GM12878 (cell line): ENCODE results near the gene BRAT1. TPM values are rescaled to one million over a fixed set of nuclear protein-coding genes. Genes with fewer than 3 reads are reported as not detected.

Experiments
- ATAC-seq: fragments of 200-7000 bp; cut with Tn5 transposase; 3 replicates; pipeline ENCODE4 v1.9.1; 2020; ENCODE audit warnings: mild to moderate bottlenecking, moderate library complexity
- BruUV-seq: library from RNA; stranded (reverse); fragments of 400-500 nt; replicated peaks from 2 replicates; lab custom pipeline; 2021; lab: Mats Ljungman, UMichigan
- CTCF ChIA-PET: fragments of 300-600 bp; sonication (Branson Sonifier 250); formaldehyde crosslinking; extraction: SDS; loops from one replicate; lab custom pipeline; 2021; ENCODE audit warnings: inconsistent platforms; lab: Yijun Ruan, JAX
- POLR2A ChIA-PET: fragments of 350-600 bp; formaldehyde crosslinking; extraction: SDS; loops from one replicate; lab custom pipeline; 2021; ENCODE audit warnings: inconsistent platforms; lab: Charles Lee
- RAD21 ChIA-PET: fragments of 300-600 bp; sonication (Branson Sonifier 250); formaldehyde crosslinking; loops from one replicate; lab custom pipeline; 2023; ENCODE audit warnings: antibody characterized with exemption; ENCODE audit not compliant: unreplicated experiment; lab: Charles Lee
- SMC1A ChIA-PET: fragments of 300-600 bp; sonication (Branson Sonifier 250); formaldehyde crosslinking; loops from one replicate; lab custom pipeline; 2023; ENCODE audit not compliant: unreplicated experiment, uncharacterized antibody; lab: Charles Lee
- DNase-seq: peaks from one replicate; pipeline ENCODE4 v3.0.0-alpha.2; 2011; ENCODE audit warnings: low read depth, low spot score
- FAIRE-seq: peaks from 3 replicates; lab custom pipeline; 2011; peaks lifted over from hg19 to GRCh38; lab: Jason Lieb, UNC
- H2AFZ ChIP-seq: 2 replicates; pipeline ENCODE4 v1.6.0; 2011; ENCODE audit warnings: low read depth, low read length, control low read depth; ENCODE audit not compliant: control insufficient read depth
- H3K27ac ChIP-seq: 2 replicates; pipeline ENCODE4 v1.5.1; 2011; ENCODE audit warnings: control low read depth; ENCODE audit not compliant: control insufficient read depth, insufficient read depth
- H3K27me3 ChIP-seq, 2 experiments: replicated peaks in 1 of 2; 2 replicates each; pipeline versions ENCODE4 v1.6.0 to v1.6.1; 2011; ENCODE audit warnings: low read length in 1 of 2; ENCODE audit not compliant: control insufficient read depth in 2 of 2, insufficient read depth in 2 of 2
- H3K36me3 ChIP-seq, 2 experiments: 2 replicates each; pipeline ENCODE4 v1.5.1; 2011; ENCODE audit warnings: low read length in 1 of 2; ENCODE audit not compliant: control insufficient read depth in 2 of 2, insufficient read depth in 2 of 2
- H3K4me1 ChIP-seq: 2 replicates; pipeline ENCODE4 v1.6.1; 2011; ENCODE audit warnings: mild to moderate bottlenecking, low read length, moderate library complexity, mixed read lengths; ENCODE audit not compliant: control insufficient read depth, insufficient read depth
- H3K4me2 ChIP-seq: 2 replicates; pipeline ENCODE4 v1.6.0; 2011; ENCODE audit warnings: control low read depth; ENCODE audit not compliant: control insufficient read depth, insufficient read depth
- H3K4me3 ChIP-seq: fragments of 200-600 bp; sonication (generic); 2 replicates; pipeline ENCODE4 v1.5.1; 2016
- H3K79me2 ChIP-seq: 2 replicates; pipeline ENCODE4 v1.6.0; 2011; ENCODE audit warnings: low read length; ENCODE audit not compliant: control insufficient read depth, insufficient read depth
- H3K9ac ChIP-seq: 2 replicates; pipeline ENCODE4 v1.8.0; 2011; ENCODE audit warnings: low read length, control low read depth, mixed read lengths; ENCODE audit not compliant: control insufficient read depth, insufficient read depth
- H3K9me3 ChIP-seq: replicated peaks from 3 replicates; pipeline ENCODE4 v1.5.1; 2011; ENCODE audit warnings: mild to moderate bottlenecking, low read length; ENCODE audit not compliant: control insufficient read depth, insufficient read depth
- H4K20me1 ChIP-seq: 2 replicates; pipeline ENCODE4 v1.6.0; 2011; ENCODE audit not compliant: control insufficient read depth, insufficient read depth
- ATF2 ChIP-seq: IDR thresholded peaks from 2 replicates; pipeline ENCODE4 v1.6.1; 2012; ENCODE audit warnings: low read length, inconsistent platforms
- E2F8 ChIP-seq: fragments of 450-650 bp; IDR thresholded peaks from 2 replicates; pipeline ENCODE4 v1.6.1; 2018; ENCODE audit warnings: mild to moderate bottlenecking, low read depth, moderate library complexity; ENCODE audit not compliant: partially characterized antibody
- FOS ChIP-seq: IDR thresholded peaks from 3 replicates; pipeline ENCODE4 v1.6.1; 2011; ENCODE audit warnings: borderline replicate concordance; ENCODE audit not compliant: insufficient read length; ENCODE audit errors: extremely low read depth
- MLLT1 ChIP-seq: fragments of 450-650 bp; IDR thresholded peaks from 2 replicates; pipeline ENCODE4 v1.6.1; 2016; ENCODE audit warnings: mild to moderate bottlenecking
- MYB ChIP-seq: fragments of 150-350 bp; IDR thresholded peaks from 2 replicates; pipeline ENCODE4 v1.6.1; 2014; ENCODE audit warnings: mild to moderate bottlenecking, low read depth, low read length, borderline replicate concordance
- PML ChIP-seq: IDR thresholded peaks from 2 replicates; pipeline ENCODE4 v1.6.1; 2012; ENCODE audit warnings: low read length, inconsistent platforms
- POLR2AphosphoS2 ChIP-seq: IDR thresholded peaks from 2 replicates; pipeline ENCODE4 v1.6.1; 2011; ENCODE audit warnings: low read depth, mild to moderate bottlenecking, low read length, improper control_type of control experiment, moderate library complexity
- RCOR1 ChIP-seq: conservative IDR thresholded peaks from 2 replicates; pipeline ENCODE4 v1.6.1; 2012; ENCODE audit warnings: low read depth, low read length, improper control_type of control experiment
- TCF3 ChIP-seq: IDR thresholded peaks from 2 replicates; pipeline ENCODE4 v1.6.1; 2012; ENCODE audit warnings: low read depth, mild to moderate bottlenecking, low read length, borderline replicate concordance; ENCODE audit not compliant: insufficient read depth
- ZBED1 ChIP-seq: IDR thresholded peaks from 2 replicates; pipeline ENCODE4 v1.6.1; 2016; ENCODE audit warnings: borderline replicate concordance
- ZBTB40 ChIP-seq: fragments of 450-650 bp; IDR thresholded peaks from 2 replicates; pipeline ENCODE4 v1.6.1; 2016; ENCODE audit warnings: mild to moderate bottlenecking, moderate library complexity, borderline replicate concordance
- ZNF207 ChIP-seq: fragments of 450-650 bp; IDR thresholded peaks from 2 replicates; pipeline ENCODE4 v1.6.1; 2014; ENCODE audit warnings: antibody characterized with exemption, mild to moderate bottlenecking, borderline replicate concordance
- WGBS: methylation state at CpG from one replicate; pipeline ENCODE4 v1.1.6; 2016; ENCODE audit warnings: low lambda C conversion rate; ENCODE audit not compliant: insufficient replicate concordance, insufficient coverage; ENCODE audit errors: missing lambda C conversion rate; 5-methylcytosine and 5-hydroxymethylcytosine counted together
- in situ Hi-C: fragments of 300-500 bp; cut with MboI; formaldehyde crosslinking; loops from 9 replicates; pipeline ENCODE4 v1.14.3; 2018; ENCODE audit warnings: mixed read lengths
- intact Hi-C: fragments of 100-400 bp; cut with micrococcal nuclease; formaldehyde crosslinking; loops from one replicate; pipeline ENCODE4 v1.14.2; 2022; ENCODE audit not compliant: unreplicated experiment
- polyA plus RNA-seq, 11 experiments: library from polyadenylated mRNA; depleted of rRNA in 4 of 11; unstranded in 6 of 11; stranded (reverse) in 5 of 11; fragments of >200 nt; fragmentation: Nextera tagmentation in 4 of 11; fragmentation: Illumina TruSeq in 1 of 11; extraction: Ambion mirVana in 4 of 11; extraction: Trizol in 1 of 11; gene quantifications; 1 replicate in 1 of 11; 2 replicates in 10 of 11; pipeline versions ENCODE4 v1.2.1 to v1.2.3, GENCODE V29; 2011 to 2016; ENCODE audit warnings: inconsistent platforms in 2 of 11, missing spikeins in 2 of 11, low read depth in 1 of 11
- total RNA-seq, 4 experiments: library from RNA; depleted of rRNA in 3 of 4; stranded (reverse); fragments of >200 nt in 3 of 4; fragmentation: Illumina TruSeq in 1 of 4; extraction: Trizol in 1 of 4; gene quantifications; 2 replicates each; pipeline versions ENCODE4 v1.2.1 to v1.2.3, GENCODE V29; 2013 to 2021

Gene BRAT1
- total and polyA plus RNA-seq, 10 of the 15 experiments (the other 5 are each of a cell fraction or from before 2014, with no cell fraction given): 0.13 to 53.3 (median 16.0) TPM

GRCh38 chr7:2602406-2603043, 47.2 kb upstream of the BRAT1 start (continued):
- TF ChIP-seq MLLT1 (no peak), POLR2AphosphoS2 (no peak)

GRCh38 chr7:2601907-2602306, 46.6 kb upstream of the BRAT1 start:
- no peak overlapping the region for H3K4me3 ChIP-seq
- ChIA-PET CTCF (no interaction called here), POLR2A (no interaction called here), SMC1A (no interaction called here), RAD21 (no interaction called here)
- no peaks in the 10 kb centered on the region for H3K79me2 ChIP-seq
- DNase-seq (no peak), FAIRE-seq (no peak), ATAC-seq (no peak)
- H3K36me3 ChIP-seq: peaks cover 0 to 2% of the 10 kb centered on the region in 2 experiments; a peak in 1 of 4 replicates
- no peak overlapping the region for H3K9ac ChIP-seq
- H3K9me3 ChIP-seq: no peaks in the 10 kb centered on the region
- no peaks in the 10 kb centered on the region for H4K20me1 ChIP-seq
- WGBS: 87% methylated on average over 11 of the region's 11 CpGs
- H2AFZ ChIP-seq: no peak overlapping the region
- in situ Hi-C loops: no loop called here
- H3K4me2 ChIP-seq: no peak overlapping the region
- H3K4me1 ChIP-seq: no peaks in the 10 kb centered on the region
- no peak overlapping the region for H3K27ac ChIP-seq
- H3K27me3 ChIP-seq: no peaks in the 10 kb centered on the region
- intact Hi-C loops: no loop called here
- no TSS peak for BruUV-seq
- no peak for TF ChIP-seq PML
- no peak for TF ChIP-seq TCF3
- no peak for TF ChIP-seq ZNF207
- no peak for TF ChIP-seq MYB
- no peak for TF ChIP-seq ATF2
- no peak for TF ChIP-seq ZBTB40
- TF ChIP-seq ZBED1: no peak
- TF ChIP-seq RCOR1: no peak
- no peak for TF ChIP-seq E2F8
- TF ChIP-seq FOS: no peak
